ENCODE measurements around the gene IL17RC.
"Not testable (repeated sequence)": the region's sequence is repeated elsewhere in the genome, so short reads cannot be mapped to it uniquely, and the experiment has no call there.

IL17RC gene

DNA sequence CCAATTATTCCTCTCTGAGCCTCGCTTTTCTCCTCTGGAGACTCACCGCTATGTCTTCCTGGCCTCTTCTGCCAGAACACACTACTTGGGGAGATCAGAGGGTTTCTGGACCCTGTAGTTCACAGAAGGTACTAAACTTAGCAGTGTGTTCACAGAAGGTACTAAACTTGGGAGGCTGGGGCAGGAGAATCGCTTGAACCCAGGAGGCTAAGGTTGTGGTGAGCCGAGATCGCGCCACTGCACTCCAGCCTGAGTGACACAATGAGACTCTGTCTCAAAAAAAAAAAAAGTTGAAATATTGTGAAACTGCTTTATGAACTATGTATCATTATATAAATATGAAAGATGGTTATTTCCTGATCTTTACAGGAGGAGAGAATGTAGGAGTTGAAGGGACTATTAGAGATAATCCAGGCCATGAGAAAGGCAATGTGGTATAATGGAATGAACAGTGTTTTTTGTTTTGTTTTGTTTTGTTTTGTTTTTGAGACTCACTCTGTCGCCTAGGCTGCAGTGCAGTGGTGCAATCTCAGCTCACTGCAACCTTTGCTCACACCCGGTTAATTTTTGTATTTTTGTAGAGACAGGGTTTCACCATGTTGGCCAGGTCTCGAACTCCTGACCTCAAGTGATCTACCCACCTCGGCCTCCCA is 20.0 kb upstream of the IL17RC start:
- not testable (repeated sequence) for DNase-seq

DNA sequence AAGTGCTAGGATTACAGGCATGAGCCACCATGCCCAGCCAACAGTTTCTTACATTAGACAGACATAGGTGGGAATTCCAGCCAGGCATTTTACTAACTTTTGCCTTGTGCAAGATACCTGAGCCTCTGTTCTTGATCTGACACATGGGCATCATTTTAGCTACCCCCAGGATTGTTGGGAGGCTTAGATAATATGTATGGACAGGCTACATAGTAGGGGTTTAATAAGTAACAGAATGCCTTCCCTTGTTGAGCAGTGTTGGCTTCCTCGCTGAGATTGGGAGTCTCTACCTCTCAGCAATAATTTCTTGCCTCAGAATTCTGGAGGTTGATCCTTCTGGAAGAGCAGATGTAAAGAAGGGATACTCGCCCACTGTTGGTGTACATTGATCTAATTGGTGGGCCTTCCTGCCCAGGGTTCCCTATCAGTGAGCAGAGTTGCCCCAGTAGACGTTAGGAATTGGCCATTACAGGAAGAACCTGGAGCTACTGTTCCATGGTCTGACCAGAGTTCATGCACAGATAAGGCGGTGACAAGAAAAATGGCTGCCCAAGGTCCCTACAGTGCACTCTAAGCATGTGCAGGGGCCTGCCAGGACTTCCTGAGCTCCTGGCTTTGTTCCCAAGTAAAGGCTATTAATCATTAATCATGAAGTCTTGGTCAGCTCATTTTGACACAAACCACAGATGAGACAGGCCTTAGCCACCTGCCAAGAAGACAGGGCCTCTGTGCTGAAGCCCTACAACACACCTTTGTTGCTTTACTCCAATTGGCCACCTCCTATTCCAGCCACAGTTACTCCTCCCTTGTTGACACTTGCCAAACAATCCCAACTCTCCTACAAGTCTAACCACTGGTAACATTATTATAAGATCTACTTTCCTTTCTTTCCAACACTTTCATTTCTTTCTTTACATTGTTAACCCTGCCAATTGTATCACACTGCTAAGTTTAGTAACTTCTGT is 19.2 kb upstream of the IL17RC start:
- DNase-seq = no peak

GRCh38 chr3:9898467-9899241 is 18.2 kb upstream of the IL17RC start:
- no peak for DNase-seq

DNA sequence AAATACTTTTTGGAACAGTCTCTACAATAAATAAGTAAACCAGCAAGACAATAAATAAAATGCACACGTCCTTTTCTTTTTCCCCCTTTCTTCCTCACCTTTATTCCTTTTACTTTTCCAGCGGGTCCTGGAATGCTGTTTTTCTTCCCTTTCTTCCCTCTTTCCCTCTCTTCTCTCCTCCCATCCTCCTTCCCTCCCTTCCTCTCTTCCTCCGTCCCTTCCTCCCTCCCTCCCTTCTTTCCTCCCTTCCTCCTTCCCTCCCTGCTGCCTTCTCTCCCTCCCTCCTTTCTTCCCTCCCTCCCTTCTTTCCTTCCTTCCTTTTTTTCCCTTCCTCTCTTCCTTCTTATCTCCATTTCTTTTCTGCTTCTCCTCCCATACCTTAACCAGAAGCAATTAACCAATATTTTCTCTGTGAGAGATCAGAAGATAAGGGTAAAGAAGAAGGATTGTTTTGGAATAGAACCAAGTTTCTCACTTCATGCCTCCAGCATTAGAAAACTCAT is 17.6 kb upstream of the IL17RC start:
- no peak for DNase-seq

GRCh38 chr3:9900965-9901415 is 15.9 kb upstream of the IL17RC start:
- DNase-seq = not testable (repeated sequence)

GRCh38 chr3:9901967-9902366 is 14.9 kb upstream of the IL17RC start:
- DNase-seq = no peak

DNA sequence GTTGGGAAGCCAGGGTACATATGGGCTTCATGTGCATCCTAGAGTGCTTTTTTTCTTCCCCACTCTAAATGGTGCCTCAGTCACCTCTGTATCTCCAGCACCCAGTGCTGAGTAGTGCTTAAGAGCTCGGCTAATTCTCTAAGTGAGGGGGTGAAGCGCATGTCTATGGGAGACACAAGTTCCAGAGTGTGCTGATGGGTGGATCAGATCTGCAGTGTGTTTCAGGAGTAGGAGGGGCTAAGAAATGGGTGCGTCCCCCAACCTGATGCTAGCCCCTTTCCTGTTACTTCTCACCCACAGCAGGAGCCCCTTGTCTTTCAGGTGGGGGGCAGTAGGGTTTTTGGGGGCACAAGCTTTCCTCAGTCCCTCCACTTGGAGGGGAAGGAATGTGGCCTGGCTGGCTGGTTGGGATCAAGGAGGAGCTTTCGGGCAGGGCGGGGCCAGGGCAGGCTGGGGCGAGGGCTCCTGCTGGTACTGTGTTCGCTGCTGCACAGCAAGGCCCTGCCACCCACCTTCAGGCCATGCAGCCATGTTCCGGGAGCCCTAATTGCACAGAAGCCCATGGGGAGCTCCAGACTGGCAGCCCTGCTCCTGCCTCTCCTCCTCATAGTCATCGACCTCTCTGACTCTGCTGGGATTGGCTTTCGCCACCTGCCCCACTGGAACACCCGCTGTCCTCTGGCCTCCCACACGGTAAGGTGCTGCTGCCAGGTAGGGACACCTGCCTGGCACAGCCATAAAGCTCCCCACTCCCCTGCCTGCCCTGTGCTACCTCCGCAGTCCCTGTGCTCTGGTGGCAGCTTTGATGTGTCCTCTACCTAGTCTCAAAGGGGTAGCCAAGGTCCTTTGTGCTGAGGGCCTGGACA is 14.3 kb upstream of the IL17RC start, which contains the start of gene IL17RE:
TSS of gene IL17RE (plus strand) at position 477 of the 866 bp plus-strand sequence. CDS start at position 562, 85 bp downstream.
- no peak for DNase-seq

DNA sequence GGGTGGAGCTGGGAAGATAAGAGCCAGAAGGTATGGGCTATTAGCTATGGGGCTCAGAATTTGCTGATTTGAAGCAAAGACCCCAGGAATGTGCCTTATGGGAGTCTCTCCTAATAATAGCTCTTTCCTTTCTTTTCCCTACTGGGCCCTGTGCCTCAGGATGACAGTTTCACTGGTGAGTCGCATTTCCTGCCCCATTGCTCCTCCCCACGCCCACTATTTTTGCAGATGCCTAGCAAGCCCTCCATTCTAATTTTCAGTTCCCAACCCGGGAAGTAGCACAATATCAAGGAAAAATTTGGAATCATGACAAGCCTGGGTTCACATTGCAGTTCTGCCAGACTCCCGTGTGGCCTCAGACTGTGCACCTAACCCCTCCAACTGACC is 13.7 kb upstream of the IL17RC start:
- DNase-seq = no peak

DNA sequence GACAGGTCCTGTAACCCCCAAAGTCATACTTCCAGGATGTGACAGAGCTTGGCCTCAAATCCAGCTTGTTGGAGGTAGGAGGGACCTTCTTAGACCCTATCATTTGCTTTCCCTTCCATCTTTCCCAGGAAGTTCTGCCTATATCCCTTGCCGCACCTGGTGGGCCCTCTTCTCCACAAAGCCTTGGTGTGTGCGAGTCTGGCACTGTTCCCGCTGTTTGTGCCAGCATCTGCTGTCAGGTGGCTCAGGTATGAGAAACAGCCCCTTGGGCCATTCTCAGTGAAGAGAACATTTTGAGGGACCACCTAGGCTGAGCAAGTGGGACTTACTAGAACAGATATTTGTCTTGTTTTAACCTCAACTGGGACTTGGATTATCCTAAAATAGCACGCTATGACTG is 13.0 kb upstream of the IL17RC start:
- no peak for DNase-seq

DNA sequence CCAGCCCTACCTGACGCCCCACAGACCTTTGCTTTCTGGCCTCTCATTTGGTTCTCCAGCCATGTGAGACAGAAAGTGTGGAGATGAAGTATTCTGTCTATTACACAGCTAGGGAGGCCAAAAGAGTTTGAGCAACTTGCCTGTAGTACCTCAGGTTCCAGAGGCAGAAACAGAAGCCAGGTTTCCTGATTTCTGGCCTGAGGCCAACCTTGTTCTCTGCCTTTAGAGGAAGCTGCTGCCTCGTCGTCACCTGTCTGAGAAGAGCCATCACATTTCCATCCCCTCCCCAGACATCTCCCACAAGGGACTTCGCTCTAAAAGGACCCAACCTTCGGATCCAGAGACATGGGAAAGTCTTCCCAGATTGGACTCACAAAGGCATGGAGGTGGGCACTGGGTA is 10.4 kb upstream of the IL17RC start:
- DNase-seq = no peak

DNA sequence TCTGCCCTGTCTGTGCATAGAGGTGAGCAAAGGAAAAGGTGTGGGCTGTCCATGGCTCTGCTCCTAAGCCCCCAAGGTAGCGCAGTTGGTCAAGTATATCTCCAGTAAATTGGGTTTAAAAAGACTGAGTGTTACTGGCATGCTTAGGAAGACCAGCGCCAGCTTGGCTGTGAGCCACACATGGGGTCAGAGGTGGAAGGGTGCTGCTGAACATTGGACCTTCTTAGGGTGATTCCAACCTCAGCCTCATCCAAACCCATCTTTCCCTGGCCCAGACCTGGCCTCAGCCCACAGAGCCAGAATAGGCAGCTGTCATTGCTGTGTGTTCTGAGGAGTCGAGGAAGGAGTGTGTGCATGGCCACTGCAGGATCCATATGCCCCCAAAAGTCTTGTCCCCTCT is 8.6 kb upstream of the IL17RC start:
- DNase-seq = no peak

- DNase-seq = no peak
These were observed 7.5 kb upstream of the IL17RC start for GRCh38 chr3:9909221-9910013.

GRCh38 chr3:9911863-9912262 is 5.0 kb upstream of the IL17RC start:
- no peak for DNase-seq

DNA sequence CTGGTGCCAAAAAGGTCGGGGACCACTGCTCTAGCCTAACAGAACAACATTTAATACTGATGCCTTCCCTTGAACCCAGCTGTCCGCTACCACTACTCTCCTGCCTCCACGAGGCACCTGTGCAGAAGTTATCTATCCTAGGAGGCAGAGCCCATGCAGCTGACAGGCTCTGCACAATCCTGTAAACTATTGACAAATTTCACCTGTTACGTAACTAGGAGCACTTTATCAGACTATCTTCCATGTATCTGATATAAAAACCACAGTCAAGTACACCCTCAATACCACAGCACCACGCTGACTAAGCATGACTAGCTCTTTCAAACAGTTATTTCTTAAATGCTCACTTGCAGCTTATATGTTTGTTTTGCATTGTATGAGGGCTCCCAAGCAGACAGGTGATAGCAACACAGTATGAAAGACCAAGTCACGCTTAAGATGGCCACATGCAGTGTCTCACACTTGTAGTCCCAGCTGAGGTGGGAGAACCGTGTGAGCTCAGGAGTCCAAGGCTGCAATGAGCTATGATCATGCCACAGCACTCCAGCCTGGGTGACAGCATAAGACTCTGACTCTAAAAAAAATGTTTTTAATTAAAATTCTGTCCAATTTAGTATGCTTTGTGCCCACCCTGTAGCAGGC is 4.5 kb upstream of the IL17RC start:
- DNase-seq = no peak

GRCh38 chr3:9913601-9914000 is 3.3 kb upstream of the IL17RC start:
- no peak for DNase-seq

GRCh38 chr3:9914011-9914410 is 2.9 kb upstream of the IL17RC start:
- DNase-seq = no peak

- DNase-seq = no peak
These were observed 2.2 kb upstream of the IL17RC start for GRCh38 chr3:9914559-9915253.

GRCh38 chr3:9915254-9916141 is 1.4 kb upstream of the IL17RC start:
- no peak for DNase-seq

DNA sequence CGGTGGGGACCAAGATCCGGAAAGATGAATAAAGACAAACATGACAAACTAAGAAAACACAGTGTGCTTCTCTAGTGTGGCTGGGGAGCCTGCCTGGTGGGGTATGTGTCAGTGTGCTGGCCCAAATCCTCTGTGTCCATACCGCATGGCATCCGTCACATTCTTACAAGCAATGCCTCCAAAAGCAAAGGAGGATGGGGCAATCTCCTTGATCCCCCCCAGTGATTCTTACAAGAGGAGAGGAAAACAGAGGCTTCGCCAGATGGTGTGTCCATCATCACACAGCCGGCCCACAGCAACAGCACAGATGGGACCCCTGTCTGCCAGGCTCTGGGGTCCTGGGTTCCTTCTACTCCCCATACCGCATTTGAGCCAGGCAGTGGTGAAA is 558 bp upstream of the IL17RC start:
- DNase-seq = no peak

Measured in NCI-H187 (cell line).